NCI-H2196 treated with DMSO at 0.1 percent for 48 hours (cell line): ENCODE measurements around the gene TFPI2.
"Not testable (repeated sequence)": the region's sequence is repeated elsewhere in the genome, so short reads cannot be mapped to it uniquely, and the experiment has no call there.

Experiments
- DNase-seq: peaks from one replicate; lab custom pipeline; 2025; ENCODE audit not compliant: unreplicated experiment; lab: John Stamatoyannopoulos, UW

TFPI2 gene, protein sequence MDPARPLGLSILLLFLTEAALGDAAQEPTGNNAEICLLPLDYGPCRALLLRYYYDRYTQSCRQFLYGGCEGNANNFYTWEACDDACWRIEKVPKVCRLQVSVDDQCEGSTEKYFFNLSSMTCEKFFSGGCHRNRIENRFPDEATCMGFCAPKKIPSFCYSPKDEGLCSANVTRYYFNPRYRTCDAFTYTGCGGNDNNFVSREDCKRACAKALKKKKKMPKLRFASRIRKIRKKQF

DNA sequence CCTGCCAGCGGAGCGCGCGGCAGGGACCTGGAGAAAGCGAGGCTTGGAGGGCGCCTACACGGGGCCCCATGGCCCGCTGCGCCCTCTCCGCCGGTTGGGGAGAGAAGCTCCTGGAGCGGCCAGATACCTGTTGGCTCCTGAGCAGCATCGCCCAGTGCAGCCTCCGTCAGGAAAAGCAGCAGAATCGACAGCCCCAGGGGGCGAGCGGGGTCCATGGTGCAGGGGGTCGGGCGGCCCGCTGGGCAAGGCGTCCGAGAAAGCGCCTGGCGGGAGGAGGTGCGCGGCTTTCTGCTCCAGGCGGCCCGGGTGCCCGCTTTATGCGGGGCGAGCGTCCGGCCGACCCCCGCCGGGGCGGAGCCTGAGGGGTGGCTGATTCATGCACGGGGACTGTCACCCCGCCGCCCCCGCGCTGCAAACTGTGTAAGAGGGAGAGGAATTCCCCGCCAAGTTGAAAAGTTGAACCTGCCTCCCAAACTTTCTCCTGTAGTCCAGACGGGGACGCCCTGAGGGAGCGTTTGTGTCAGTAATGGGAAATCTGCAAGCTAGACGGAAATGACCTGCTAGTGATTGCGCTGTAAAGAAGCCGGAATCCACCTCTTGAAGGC is at the start of gene TFPI2:
Gene TFPI2, minus strand, starts transcription at position 290 of the 605 bp plus-strand sequence. Its CDS starts 75 bp downstream, at position 215.
- no peak for DNase-seq

DNA sequence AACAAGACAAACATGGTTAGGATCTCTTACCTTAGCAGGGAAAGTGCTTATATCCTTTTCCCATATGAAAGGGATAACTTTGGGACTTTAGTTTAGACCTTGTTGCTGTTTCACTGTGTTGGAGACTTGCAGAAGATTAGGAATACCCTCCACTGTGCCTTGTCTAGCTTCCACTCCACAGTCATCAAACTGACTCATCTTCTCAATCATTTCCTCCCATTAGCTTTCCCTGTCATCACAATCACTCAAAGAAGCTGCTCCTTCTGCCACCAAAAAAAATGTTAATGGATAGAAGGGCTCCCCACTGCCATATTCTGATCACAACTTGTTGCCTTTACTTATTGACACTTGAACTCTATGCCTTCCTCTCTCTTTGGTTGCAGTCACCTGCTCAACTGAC is 47.7 kb upstream of the TFPI2 start:
- DNase-seq = no peak

DNA sequence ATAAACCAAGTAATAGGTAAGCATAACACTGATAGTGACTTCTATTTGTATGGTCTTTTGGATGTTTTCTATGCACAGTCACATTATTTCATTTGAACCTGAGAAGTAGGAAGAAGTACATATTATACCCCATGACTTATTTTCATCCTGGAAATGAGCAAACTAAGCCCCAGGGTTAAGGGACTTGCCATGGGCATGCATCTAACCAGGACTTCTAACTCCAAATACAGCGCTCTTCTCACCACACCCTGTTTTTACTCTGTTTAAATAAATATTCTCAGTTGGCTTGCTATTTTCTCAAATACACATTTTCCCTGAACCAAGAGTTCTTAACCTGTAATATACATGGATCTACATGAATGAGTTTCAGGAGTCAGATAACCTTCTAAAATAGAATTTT is 47.3 kb upstream of the TFPI2 start:
- DNase-seq = no peak

DNA sequence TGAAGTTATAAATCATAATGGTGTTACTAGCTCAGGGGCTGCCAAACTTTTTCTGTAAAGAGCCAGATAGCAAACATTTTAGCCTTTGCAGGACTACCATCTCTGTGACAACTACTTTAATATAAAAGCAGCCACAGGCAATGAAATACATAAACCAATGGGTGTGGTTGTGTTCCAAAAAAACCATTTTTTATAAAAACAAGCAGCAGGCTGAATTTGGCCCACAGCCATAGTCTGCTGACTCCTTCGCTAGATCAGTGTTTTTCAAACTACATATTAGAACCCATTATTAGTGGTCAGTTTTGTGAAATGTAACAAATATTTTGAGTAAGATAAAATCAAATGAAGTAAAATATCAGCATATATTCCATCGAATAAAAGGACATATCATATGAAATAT is 44.5 kb upstream of the TFPI2 start:
- no peak for DNase-seq

DNA sequence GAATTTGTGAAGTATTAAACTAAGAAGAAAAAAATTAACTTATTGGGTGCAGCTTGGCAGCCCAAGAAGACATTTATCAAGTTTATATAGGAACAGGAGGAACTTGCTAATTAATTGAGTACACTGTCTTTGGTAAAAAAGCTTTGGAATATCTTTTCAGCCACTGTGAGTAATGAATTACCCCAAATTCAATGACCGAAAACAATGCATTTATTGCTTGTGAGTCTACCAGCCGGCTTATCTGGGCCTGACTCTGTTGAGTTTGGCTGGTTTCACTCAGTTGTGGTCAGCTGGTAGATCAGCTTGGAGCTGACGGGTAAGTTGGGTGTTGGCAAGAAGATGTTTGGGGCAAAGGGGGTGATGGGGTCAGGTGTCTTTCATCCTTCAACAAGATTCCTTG is 42.6 kb upstream of the TFPI2 start:
- no peak for DNase-seq

DNA sequence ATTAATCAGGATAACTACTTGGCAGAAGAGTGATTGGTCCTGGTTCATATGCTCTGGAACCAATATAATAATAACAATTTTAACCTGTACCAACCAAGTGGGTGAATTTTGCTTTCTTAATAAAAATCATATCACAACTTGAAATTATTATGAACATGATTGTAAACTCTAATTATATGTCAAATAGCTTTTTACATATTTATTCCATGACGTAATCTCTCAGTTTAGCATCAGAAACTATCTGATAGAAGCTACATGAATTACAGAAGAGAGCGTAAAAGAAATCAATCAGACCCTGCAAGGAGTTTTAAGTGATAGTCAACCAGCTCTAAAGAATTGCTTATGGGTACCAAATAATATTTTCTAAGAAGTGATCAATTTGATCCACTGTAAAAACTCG is 41.1 kb upstream of the TFPI2 start:
- no peak for DNase-seq

DNA sequence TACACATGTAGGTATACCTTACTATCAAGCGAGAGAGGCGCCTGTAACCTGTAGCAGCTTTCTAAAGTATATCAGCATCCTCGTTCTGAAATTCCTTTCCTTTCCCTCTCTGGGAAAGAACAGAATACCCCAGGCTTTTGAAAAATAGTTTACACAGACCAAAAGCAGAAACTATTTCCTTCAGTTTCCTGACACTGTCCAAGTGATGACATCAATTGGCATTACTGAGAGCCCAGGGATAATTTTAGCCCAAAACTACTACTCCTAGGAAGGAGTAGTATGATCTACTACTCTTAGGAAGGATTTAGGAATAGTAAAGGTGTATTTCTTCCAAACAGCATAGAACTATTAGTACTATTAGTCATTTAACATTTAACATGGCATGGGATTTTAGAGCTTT is 37.0 kb upstream of the TFPI2 start:
- DNase-seq = no peak

DNA sequence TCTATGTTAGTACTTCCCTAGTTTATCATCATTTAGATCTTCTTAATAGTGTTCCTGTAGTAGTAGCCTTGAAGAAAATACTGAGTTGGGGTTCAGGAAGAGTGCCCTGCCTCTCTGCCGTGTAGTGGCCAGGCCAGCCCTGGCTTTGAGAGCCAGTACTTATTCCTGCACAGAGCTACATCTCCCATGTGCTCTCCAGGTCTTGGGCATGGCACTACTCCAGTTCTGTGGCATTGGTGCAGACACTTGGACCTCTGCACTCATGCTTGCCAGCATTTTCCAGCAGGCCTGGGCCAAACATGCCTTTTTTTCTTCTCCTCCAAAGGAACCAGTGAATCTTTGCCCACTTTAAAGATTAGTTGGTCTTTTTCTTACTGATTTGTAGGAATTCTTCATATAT is 36.2 kb upstream of the TFPI2 start:
- no peak for DNase-seq

DNA sequence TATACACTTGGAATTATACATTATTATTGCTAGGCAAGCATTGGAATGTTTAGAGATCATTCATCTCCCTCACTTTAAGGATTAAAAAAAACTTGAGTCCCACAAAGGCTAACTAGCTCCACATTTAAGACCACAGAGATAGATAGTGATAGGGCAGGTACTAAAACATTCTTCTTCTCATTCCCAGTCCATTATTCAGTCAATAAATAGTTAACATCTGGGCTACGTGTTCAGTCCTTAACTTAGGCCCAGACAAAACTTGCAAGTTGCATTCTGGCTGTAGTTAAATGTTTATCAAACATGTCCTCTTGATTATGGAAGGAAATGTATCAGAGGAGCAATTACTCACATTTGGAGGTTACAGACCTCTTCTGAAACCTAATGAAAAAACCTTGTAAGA is 33.4 kb upstream of the TFPI2 start:
- DNase-seq = no peak

DNA sequence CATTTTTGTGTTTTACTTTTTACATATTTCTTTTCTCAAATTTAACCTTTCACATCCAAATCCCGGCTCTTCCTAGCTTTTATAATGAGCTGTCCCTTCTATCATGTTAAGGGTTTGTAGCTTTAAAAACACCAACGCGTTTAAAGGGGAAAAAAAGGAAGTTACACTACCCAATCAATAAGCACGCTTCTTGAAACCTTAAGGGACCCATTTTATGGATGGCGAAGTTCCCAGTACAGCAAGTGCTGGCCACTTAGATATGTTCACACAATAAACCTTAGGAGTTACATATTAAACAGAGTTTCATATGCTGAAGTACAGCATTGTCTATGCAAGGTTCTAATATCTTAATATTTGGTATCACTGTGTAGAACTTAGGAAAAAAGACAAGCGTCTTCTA is 32.7 kb upstream of the TFPI2 start:
- no peak for DNase-seq

DNA sequence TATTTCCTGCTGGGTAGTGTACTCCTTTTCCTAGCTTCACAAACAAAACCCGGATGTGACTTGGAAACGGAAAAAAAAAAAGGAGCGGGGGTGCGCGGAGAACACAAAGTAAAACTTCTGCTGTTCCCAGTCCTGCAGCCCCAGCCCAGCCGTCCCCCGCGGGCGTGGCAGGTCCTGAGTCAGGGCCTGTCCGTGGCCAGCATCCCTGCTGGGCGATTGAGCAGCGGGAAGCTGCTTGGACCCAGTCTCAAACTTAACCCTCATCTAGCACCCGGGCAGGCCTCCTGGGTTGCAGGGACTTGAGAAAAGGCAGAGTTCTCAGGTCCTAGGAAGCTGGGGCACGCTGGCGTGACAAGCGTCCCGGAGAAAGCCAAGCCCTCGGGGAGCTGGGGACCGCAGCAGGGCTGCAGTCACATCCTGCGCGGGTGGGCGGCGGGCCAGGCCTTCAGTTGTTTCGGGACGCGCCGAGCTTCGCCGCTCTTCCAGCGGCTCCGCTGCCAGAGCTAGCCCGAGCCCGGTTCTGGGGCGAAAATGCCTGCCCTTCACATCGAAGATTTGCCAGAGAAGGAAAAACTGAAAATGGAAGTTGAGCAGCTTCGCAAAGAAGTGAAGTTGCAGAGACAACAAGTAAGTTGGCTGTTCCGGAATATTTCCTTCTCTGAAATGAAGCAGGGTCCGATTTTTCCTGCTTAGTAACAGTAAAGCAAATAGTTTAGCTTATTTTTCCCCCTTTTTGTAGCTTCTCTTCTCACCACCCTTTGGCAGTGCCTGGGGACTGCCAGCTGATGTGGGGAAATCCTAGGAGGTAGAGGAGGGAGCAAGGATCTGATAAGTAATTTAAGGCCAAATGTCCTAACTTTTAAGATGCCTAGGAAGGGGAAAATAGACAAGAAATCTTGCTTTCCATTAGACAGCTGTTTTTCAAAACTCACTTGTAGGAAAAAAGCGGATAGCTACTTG is 31.3 kb upstream of the TFPI2 start, which contains the start of gene GNG11:
Gene GNG11, plus strand, starts transcription at position 129 of the 960 bp plus-strand sequence. Its CDS starts 403 bp downstream, at position 532.
- no peak for DNase-seq

DNA sequence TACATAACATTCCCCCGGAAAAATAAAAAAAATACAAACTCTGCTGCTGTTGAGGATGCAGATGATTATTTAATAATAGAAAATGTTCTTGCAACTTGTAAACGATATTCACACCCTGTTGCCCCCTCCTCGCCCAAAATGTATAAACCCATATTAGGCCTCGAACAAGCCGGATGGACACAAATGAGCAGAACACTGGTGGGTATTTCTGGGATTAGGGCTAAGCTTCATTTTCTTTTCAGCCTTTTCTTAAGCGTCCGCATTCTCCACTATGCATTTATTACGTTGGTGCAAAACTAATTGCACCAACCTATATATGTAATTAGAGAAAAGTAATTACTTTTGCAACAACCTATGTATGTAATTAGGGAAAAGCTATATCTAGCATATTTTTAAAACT is 30.6 kb upstream of the TFPI2 start:
- no peak for DNase-seq

DNA sequence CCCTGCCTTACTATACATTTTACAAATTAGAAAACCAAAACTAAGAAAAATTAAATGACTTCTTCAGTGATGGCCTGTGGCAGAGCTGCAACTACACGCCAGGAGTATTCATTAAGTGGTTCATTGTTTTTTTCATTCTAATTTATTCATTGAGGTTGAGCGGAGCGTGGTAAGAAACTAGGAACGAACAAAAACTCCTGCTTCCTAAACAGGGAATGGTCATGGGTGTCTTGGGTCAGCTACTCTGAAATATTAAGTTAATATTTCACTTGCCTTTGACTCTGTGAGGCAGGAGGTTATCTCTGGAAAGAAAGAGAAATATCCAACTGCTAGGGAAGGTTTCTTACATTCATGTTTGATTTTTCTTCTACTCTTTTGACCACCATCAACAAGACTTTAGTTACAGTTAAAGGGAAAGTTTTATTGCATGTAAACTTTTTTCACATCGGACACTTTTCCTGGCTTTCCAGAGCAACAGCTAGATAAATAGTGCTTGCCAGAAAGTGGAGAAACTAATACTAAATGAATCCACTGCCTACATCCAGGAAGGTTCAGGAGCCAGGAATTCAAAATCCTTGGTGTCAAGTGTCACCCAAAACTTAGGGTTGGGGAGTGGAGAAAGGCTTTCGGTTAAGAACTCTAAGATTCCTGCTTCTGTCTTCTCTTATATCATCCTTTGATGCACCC is 30.1 kb upstream of the TFPI2 start:
- DNase-seq = no peak

DNA sequence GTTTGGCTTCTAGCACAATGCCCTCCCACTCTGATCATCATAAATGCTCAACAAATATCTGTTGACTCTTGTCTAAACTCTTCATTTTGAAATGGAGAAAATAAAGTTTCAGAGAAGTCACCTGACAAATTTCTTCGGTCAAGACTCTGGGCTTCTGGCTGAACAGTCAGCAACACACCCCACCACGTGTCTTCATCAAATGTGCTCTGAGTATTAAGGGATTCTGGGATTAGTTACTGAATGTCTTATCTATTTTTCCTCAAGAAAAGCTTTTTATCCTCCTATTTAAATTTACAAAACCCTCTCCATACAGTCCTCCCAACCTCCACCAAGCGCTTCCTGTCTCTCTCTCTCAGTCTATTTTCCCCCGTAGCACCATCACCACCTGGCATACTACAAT is 25.8 kb upstream of the TFPI2 start:
- DNase-seq = not testable (repeated sequence)

DNA sequence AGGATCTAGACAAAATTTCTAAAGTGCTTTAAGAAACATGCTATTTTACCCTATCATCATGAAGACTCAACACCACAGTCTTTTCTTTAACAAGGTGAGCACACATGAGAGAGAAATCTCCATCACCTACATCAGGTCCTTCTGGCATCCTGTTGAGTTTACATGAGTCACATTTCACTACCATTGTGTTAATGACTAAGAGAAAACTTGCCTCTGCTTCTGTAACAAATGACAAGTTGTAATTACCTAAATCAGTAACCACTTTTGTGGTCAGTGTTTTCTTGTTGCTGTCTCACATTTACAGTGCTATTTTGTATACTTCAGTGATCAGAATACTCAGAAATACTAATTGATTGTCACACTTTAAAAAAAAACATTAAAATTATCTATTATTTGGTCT is 25.3 kb upstream of the TFPI2 start:
- not testable (repeated sequence) for DNase-seq

DNA sequence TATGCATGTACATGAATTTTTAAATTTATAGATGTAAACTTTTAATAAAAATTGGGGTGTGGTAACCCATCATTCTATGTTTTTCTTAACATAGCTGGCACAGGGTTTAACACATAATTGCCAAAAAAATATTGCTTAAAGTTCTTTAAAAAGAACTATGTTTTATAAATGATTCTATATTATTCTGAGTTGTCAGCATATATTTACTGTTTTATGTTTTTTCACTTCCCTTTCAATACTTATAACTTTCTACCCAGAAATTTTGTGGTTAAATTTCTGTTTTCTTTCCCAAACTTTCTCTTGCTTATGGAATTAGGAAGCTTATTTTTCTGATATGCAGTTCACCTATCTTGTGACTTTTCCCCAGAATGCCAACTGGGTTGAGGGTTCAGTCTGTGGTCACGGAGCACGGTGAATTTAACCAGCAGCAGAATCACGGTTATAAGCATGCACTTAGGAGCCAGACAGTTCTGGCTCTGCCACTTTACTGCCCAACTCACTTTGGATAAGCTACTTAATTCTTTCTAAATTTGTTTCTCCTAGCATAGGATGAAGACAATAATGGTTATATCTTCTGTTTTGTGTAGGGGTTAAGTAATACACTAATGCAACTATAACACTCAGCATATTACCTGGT is 24.8 kb upstream of the TFPI2 start:
- not testable (repeated sequence) for DNase-seq

DNA sequence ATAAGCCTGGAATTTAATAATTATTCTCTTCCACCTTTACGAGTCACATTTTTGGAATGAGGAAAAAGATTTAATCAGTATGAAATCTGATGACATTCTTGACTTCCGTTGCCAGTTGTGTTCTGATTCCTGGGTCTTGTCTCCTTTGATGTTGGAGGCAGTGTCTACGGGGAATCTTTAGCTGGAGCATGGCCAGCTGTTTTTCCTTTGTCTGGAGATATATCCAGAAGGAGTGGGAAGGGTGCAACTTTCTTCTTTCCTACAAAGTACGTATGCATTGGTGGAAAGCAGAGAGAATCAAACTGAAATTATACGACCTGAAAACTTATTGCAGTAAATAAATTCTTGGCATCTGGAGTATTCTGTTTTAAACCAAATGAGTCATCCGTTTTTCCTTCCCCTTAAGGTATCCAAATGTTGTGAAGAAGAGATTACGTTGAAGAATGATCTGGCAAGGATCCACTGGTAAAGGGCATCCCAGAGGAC is 24.1 kb upstream of the TFPI2 start:
- no peak for DNase-seq

DNA sequence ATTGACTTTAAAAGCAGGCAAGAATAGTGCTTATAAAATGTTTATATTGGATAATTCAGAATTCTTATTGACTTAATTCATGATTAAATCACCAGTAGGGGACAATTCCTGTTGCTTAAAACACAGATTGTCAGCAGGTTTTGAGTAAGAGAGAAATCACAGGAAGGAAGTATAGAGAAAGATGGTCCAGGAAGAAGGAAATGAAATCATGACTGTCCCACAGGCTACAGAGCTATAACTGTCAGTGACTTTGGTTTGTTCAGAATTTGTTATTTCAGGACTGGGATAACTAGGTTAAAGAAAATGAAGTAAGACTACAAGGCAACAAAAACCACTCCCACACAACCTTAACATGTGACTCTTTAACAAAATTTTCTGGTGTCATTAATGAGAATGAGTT is 22.6 kb upstream of the TFPI2 start:
- DNase-seq = no peak

DNA sequence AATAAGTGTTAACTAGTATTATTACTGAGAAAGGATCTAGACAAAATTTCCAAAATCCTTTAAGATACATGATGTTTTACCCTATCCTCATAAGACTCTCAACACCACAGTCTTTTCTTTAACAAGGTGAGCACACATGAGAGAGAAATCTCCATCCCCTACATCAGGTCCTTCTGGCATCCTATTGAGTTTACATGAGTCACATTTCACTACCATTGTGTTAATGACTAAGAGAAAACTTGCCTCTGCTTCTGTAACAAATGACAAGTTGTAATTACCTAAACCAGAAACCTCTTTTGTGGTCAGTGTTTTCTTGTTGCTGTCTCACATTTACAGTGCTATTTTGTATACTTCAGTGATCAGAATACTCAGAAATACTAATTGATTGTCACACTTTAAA is 21.1 kb upstream of the TFPI2 start:
- not testable (repeated sequence) for DNase-seq

DNA sequence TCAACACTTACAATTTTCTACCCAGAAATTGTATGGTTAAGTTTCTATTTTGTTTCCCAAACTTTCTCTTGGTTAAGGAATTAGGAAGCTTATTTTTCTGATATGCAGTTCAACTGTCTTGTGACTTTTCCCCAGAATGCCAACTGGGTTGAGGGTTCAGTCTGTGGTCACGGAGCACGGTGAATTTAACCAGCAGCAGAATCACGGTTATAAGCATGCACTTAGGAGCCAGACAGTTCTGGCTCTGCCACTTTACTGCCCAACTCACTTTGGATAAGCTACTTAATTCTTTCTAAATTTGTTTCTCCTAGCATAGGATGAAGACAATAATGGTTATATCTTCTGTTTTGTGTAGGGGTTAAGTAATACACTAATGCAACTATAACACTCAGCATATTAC is 20.7 kb upstream of the TFPI2 start:
- DNase-seq = not testable (repeated sequence)
